LHCN-M2 (cell line): ENCODE data around the gene KCTD5. TPM values are rescaled to one million over a fixed set of nuclear protein-coding genes. Genes with fewer than 3 reads are reported as not detected.

Experiments
- DNase-seq: peaks from one replicate; pipeline ENCODE4 v3.0.0-alpha.2; 2012; ENCODE audit warnings: low read depth
- total RNA-seq: library from RNA; depleted of rRNA; stranded (reverse); fragments of >200 nt; gene quantifications from 2 replicates; pipeline ENCODE4 v1.2.3, GENCODE V29; 2014

KCTD5 gene
- total RNA-seq, 1 experiment from 2014 or later, result 39.8 TPM

DNA sequence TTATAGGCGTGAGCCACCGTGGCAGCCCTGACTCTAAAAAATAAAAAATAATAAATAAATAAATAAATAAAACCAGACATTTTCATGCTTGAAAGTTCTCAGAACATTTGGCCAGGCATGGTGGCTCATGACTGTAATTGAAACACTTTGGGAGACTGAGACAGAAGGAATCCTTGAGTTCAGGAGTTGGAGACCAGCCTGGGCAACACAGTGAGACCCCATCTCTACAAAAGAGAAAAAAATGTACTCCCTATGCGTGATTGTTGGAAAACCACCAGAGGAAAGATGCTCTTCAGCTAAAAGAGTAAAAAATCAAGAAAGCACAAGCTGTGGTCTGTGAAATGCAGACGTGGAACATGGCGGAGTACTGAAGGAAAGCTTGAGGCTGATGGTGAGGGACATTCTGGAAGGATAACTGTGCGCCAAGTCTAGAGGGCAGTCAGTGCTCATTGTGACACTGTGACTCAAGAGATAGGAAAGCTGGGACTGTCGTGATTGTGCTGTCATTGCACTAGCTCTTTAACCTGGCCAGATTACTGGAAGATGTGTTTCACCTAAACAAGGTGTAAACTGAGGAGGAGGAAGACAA, 41.9 kb downstream of the KCTD5 start:
- DNase-seq, result no peak

GRCh38 chr16:2724816-2725348, 42.6 kb downstream of the KCTD5 start:
- DNase-seq, result no peak

DNA sequence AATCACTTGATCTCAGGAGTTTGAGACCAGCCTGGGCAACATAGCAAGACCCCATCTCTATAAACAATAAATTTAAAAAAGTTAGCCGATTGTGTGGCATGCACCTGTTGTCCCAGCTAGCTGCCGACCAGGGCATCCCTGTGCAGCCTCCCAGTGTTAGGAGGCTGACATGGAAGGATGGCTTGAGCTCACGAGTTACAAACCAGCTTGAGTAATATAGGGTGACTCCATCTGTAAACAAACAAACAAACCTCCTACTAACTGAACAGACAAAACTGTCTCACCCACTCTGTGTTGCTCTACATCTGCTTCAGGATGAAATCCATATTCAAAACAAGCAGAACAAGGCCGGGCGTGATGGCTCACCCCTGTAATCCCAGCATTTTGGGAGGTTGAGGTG, 44.6 kb downstream of the KCTD5 start:
- no peak for DNase-seq

- DNase-seq, result no peak
Observed at GRCh38 chr16:2728034-2728433, 45.7 kb downstream of the KCTD5 start.

- no peak for DNase-seq
Observed at GRCh38 chr16:2734844-2735515, 52.7 kb downstream of the KCTD5 start.

- no peak for DNase-seq
Observed at GRCh38 chr16:2736476-2737237, 54.3 kb downstream of the KCTD5 start.

- DNase-seq, result no peak
Observed at GRCh38 chr16:2737238-2737605, 54.9 kb downstream of the KCTD5 start.

DNA sequence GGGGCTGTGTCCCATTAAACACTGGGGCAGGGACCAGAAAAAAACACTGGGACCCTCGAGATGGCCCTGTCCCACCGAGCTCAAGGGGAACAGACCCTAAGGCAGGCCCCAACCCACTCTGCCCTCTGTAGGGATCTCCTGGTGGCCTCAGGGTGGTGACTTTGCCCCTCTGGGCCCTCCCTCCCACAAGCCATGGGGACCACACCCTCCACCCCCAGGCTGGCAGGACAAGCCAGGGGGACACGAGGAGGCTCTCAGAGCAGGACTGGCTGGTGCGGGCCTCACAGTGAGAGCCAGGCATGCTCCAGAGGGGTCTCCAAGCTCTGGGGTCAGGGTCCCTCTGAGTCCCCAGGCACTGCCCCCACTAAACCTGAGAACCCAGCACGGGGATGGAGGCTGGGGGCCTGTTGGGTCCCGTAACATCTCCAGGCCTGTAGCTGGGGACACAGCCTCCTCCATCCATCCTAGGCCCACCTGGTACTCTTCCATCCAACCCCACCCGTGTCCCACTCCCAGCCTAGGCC, 55.6 kb downstream of the KCTD5 start:
- DNase-seq, result no peak

DNA sequence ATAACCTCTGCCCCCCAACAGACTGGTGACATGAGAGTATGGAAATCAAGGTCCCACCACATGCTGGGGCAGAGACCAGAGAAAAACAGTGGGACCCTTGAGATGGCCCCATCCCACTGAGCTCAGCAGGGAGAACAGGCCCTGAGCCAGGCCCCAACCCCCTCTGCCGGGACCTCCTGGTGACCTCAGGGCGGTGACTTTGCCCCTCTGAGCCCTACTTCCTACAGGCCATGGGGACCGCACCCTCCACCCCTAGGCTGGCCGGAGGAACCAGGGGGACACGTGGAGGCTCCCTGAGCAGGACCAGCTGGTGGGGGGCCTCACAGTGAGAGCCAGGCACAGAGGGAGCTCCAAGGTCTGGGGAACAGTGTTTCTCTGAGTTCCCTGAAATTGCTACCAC, 56.3 kb downstream of the KCTD5 start:
- DNase-seq, result no peak

- no peak for DNase-seq
Observed at GRCh38 chr16:2739625-2740430, 57.5 kb downstream of the KCTD5 start.

DNA sequence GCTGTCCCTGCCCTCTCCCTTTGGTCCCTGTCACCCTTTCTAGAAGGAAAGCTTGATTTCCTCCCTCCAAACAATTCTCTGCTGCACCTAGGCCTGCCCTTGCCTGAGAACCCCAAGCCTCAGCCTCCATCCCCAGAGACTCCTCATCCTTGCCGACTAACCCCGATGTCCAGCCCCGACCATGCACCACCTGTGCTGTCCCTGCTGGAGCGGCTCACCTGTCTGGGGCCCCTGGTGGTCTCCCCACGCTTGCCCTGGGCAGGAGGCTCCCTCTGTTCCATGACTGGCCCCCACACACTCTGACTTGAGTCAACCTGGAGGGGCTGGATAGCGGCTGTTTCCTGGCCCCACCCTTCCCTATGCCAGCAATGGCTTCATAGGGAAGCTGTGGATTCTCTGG, 58.2 kb downstream of the KCTD5 start:
- no peak for DNase-seq

DNA sequence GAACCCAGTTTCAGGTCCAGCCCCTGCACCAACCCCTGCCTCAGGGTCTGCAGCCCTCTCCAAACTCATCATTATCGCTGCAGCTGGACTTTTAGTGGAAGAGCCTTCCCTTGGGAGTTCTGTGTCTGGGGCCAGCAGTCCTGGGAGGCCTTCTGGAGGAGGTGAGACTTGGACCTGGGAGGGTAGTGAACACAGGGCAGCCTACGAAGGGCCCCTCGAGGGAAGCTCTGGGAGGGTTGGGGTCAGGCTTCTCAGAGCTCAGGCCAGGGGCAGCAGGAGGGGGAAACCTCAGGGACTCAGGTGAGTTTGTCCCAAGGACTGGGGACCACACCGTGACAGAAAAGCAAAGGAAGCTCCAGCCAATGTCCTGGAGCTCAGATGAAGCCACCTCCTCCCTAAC, 58.8 kb downstream of the KCTD5 start:
- no peak for DNase-seq

GRCh38 chr16:2742323-2743006, 60.1 kb downstream of the KCTD5 start:
- no peak for DNase-seq

- no peak for DNase-seq
Observed at GRCh38 chr16:2743007-2743810, 60.9 kb downstream of the KCTD5 start.

DNA sequence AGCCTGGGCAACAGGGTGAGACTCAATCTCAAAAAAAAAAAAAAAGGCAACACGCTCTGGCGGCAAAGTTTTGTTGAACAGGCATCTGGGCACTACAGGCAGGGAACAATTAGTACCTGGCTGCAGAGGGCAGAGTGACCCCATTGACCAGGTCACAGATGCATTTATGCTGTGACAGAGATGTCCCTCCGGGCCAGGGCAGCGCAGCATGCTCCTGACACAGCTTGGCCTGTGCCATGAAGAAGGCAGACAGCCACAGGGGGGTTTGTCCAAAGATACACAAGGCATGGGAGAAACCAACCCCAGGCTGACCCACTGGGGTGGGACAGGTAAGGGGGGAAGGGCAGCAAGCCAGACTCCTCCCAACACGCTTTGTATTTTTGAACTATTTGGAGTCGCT, 62.4 kb downstream of the KCTD5 start:
- DNase-seq, result no peak

GRCh38 chr16:2745116-2745890, 63.0 kb downstream of the KCTD5 start:
- no peak for DNase-seq

- no peak for DNase-seq
Observed at GRCh38 chr16:2745961-2746360, 63.6 kb downstream of the KCTD5 start.

DNA sequence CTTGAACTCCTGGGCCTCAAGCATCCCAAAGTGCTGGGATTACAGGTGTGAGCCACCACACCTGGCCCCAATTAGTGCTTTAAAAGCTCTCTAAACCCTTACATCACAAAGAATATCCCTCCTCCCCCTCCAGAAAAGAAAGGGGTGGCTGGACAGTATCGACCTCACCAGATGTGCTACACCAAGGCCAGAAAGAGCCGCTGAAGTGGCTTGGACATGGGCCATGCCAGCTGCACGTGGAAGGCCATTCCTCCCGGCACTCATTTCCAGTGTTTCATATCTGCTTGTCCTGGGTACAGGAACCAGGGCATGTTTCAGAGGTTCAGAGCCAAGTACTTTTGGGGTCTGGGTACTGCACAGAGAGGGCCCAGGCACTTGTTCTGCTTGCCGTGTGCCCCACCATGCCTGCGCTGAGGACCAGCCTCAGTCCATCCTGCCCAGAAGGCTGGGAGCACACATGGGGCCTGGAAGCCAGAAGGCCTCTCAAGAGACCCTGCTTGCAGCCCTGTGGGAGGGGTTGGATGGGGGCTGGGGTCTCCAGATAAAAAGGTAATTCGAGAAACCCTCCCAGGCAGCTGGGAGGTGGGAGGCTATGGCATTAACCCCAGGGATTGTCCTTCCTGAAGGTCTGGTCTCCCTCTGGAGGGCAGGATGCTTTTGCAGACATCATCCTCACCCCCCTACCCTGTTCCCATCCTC, 66.6 kb downstream of the KCTD5 start:
- DNase-seq, result no peak

GRCh38 chr16:2749476-2749875, 67.2 kb downstream of the KCTD5 start:
- DNase-seq, result no peak
